ENCODE measurements around the gene PIGBOS1.

DNA sequence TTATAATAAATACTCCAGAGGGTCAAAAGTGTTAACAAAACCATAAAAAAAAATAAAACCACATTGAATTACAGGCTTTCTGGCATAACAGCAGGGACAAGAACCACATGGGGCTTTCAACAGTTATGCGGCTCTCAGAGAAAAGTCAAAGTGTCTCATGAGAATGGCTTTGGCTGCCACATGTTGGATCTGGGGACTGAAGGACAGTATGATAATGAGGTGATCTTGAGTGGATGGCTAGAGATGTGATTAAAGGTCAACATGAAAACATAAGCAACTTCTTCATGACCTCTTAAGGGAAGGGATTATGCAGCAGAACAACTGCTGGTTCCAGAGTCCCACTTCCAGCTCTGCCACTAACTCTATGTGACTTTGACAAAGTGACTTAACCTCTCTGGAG lies 34.5 kb downstream of the PIGBOS1 start:
- TF ChIP-seq TP53 (CRISPR knock-in tag; IDR thresholded peaks at IDR 0.05) (no peak), CBFB (CRISPR knock-in tag; IDR thresholded peaks at IDR 0.05; ENCODE audit: low read depth) (no peak), ZNF671 (CRISPR knock-in tag; IDR thresholded peaks at IDR 0.05) (no peak), GABPB1 (CRISPR knock-in tag; IDR thresholded peaks at IDR 0.05) (no peak), RELA (CRISPR knock-in tag; IDR thresholded peaks at IDR 0.05; ENCODE audit: borderline replicate concordance) (no peak)
- TF ChIP-seq, protein P1, sequence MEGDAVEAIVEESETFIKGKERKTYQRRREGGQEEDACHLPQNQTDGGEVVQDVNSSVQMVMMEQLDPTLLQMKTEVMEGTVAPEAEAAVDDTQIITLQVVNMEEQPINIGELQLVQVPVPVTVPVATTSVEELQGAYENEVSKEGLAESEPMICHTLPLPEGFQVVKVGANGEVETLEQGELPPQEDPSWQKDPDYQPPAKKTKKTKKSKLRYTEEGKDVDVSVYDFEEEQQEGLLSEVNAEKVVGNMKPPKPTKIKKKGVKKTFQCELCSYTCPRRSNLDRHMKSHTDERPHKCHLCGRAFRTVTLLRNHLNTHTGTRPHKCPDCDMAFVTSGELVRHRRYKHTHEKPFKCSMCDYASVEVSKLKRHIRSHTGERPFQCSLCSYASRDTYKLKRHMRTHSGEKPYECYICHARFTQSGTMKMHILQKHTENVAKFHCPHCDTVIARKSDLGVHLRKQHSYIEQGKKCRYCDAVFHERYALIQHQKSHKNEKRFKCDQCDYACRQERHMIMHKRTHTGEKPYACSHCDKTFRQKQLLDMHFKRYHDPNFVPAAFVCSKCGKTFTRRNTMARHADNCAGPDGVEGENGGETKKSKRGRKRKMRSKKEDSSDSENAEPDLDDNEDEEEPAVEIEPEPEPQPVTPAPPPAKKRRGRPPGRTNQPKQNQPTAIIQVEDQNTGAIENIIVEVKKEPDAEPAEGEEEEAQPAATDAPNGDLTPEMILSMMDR (IDR thresholded peaks at IDR 0.05): no peak
- TF ChIP-seq, protein P2, sequence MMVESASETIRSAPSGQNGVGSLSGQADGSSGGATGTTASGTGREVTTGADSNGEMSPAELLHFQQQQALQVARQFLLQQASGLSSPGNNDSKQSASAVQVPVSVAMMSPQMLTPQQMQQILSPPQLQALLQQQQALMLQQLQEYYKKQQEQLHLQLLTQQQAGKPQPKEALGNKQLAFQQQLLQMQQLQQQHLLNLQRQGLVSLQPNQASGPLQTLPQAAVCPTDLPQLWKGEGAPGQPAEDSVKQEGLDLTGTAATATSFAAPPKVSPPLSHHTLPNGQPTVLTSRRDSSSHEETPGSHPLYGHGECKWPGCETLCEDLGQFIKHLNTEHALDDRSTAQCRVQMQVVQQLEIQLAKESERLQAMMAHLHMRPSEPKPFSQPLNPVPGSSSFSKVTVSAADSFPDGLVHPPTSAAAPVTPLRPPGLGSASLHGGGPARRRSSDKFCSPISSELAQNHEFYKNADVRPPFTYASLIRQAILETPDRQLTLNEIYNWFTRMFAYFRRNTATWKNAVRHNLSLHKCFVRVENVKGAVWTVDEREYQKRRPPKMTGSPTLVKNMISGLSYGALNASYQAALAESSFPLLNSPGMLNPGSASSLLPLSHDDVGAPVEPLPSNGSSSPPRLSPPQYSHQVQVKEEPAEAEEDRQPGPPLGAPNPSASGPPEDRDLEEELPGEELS (CRISPR knock-in tag; IDR thresholded peaks at IDR 0.05): no peak
- TF ChIP-seq, protein P3, sequence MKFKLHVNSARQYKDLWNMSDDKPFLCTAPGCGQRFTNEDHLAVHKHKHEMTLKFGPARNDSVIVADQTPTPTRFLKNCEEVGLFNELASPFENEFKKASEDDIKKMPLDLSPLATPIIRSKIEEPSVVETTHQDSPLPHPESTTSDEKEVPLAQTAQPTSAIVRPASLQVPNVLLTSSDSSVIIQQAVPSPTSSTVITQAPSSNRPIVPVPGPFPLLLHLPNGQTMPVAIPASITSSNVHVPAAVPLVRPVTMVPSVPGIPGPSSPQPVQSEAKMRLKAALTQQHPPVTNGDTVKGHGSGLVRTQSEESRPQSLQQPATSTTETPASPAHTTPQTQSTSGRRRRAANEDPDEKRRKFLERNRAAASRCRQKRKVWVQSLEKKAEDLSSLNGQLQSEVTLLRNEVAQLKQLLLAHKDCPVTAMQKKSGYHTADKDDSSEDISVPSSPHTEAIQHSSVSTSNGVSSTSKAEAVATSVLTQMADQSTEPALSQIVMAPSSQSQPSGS (CRISPR knock-in tag; IDR thresholded peaks at IDR 0.05; ENCODE audit: borderline replicate concordance, low read depth): no peak
- TF ChIP-seq, protein P4, sequence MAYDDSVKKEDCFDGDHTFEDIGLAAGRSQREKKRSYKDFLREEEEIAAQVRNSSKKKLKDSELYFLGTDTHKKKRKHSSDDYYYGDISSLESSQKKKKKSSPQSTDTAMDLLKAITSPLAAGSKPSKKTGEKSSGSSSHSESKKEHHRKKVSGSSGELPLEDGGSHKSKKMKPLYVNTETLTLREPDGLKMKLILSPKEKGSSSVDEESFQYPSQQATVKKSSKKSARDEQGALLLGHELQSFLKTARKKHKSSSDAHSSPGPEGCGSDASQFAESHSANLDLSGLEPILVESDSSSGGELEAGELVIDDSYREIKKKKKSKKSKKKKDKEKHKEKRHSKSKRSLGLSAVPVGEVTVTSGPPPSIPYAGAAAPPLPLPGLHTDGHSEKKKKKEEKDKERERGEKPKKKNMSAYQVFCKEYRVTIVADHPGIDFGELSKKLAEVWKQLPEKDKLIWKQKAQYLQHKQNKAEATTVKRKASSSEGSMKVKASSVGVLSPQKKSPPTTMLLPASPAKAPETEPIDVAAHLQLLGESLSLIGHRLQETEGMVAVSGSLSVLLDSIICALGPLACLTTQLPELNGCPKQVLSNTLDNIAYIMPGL (CRISPR knock-in tag; IDR thresholded peaks at IDR 0.05): no peak
- TF ChIP-seq, protein P5, sequence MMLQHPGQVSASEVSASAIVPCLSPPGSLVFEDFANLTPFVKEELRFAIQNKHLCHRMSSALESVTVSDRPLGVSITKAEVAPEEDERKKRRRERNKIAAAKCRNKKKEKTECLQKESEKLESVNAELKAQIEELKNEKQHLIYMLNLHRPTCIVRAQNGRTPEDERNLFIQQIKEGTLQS (CRISPR knock-in tag; conservative IDR thresholded peaks at IDR 0.05): no peak
- TF ChIP-seq, protein P6, sequence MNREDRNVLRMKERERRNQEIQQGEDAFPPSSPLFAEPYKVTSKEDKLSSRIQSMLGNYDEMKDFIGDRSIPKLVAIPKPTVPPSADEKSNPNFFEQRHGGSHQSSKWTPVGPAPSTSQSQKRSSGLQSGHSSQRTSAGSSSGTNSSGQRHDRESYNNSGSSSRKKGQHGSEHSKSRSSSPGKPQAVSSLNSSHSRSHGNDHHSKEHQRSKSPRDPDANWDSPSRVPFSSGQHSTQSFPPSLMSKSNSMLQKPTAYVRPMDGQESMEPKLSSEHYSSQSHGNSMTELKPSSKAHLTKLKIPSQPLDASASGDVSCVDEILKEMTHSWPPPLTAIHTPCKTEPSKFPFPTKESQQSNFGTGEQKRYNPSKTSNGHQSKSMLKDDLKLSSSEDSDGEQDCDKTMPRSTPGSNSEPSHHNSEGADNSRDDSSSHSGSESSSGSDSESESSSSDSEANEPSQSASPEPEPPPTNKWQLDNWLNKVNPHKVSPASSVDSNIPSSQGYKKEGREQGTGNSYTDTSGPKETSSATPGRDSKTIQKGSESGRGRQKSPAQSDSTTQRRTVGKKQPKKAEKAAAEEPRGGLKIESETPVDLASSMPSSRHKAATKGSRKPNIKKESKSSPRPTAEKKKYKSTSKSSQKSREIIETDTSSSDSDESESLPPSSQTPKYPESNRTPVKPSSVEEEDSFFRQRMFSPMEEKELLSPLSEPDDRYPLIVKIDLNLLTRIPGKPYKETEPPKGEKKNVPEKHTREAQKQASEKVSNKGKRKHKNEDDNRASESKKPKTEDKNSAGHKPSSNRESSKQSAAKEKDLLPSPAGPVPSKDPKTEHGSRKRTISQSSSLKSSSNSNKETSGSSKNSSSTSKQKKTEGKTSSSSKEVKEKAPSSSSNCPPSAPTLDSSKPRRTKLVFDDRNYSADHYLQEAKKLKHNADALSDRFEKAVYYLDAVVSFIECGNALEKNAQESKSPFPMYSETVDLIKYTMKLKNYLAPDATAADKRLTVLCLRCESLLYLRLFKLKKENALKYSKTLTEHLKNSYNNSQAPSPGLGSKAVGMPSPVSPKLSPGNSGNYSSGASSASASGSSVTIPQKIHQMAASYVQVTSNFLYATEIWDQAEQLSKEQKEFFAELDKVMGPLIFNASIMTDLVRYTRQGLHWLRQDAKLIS (CRISPR knock-in tag; IDR thresholded peaks at IDR 0.05; ENCODE audit: borderline replicate concordance): no peak
- TF ChIP-seq, protein P7, sequence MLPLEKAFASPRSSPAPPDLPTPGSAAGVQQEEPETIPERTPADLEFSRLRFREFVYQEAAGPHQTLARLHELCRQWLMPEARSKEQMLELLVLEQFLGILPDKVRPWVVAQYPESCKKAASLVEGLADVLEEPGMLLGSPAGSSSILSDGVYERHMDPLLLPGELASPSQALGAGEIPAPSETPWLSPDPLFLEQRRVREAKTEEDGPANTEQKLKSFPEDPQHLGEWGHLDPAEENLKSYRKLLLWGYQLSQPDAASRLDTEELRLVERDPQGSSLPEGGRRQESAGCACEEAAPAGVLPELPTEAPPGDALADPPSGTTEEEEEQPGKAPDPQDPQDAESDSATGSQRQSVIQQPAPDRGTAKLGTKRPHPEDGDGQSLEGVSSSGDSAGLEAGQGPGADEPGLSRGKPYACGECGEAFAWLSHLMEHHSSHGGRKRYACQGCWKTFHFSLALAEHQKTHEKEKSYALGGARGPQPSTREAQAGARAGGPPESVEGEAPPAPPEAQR (CRISPR knock-in tag; IDR thresholded peaks at IDR 0.05): no peak
